ENCODE data around the gene HIPK1.

HIPK1 gene

GRCh38 chr1:113928941-113929749 is at the start of gene HIPK1:
HIPK1 (plus strand) TSS chr1:113929324.
- DNase-seq (ENCODE audit: low spot score), result peak; percentile 69

GRCh38 chr1:113879739-113880038 is 49.4 kb upstream of the HIPK1 start:
- DNase-seq (ENCODE audit: low spot score), result no peak

GRCh38 chr1:113881661-113882060 is 47.5 kb upstream of the HIPK1 start:
- DNase-seq (ENCODE audit: low spot score), result no peak

GRCh38 chr1:113886417-113887401 is 42.4 kb upstream of the HIPK1 start:
- DNase-seq (ENCODE audit: low spot score), result no peak

GRCh38 chr1:113887402-113888175 is 41.5 kb upstream of the HIPK1 start, which contains the start of gene BCL2L15:
BCL2L15 (minus strand) TSS chr1:113887581; CDS start chr1:113887375, 206 bp downstream.
- no peak for DNase-seq (ENCODE audit: low spot score)

GRCh38 chr1:113890816-113891215 is 38.3 kb upstream of the HIPK1 start:
- DNase-seq (ENCODE audit: low spot score), result no peak

GRCh38 chr1:113891631-113892220 is 37.4 kb upstream of the HIPK1 start:
- no peak for DNase-seq (ENCODE audit: low spot score)

- no peak for DNase-seq (ENCODE audit: low spot score)
These were observed 35.9 kb upstream of the HIPK1 start for GRCh38 chr1:113893267-113893666.

- DNase-seq (ENCODE audit: low spot score), result no peak
These were observed 34.0 kb upstream of the HIPK1 start for GRCh38 chr1:113895098-113895497.

- DNase-seq (ENCODE audit: low spot score), result no peak
These were observed 33.2 kb upstream of the HIPK1 start for GRCh38 chr1:113895961-113896360.

- DNase-seq (ENCODE audit: low spot score), result no peak
These were observed 30.8 kb upstream of the HIPK1 start for GRCh38 chr1:113898241-113898814.

- DNase-seq (ENCODE audit: low spot score), result no peak
These were observed 30.0 kb upstream of the HIPK1 start for GRCh38 chr1:113899111-113899510.

GRCh38 chr1:113901191-113901590 is 27.9 kb upstream of the HIPK1 start:
- DNase-seq (ENCODE audit: low spot score), result no peak

- DNase-seq (ENCODE audit: low spot score), result no peak
These were observed 25.4 kb upstream of the HIPK1 start for GRCh38 chr1:113903501-113904292.

- DNase-seq (ENCODE audit: low spot score), result peak; percentile 36
These were observed 24.8 kb upstream of the HIPK1 start for GRCh38 chr1:113904293-113904673.

GRCh38 chr1:113904674-113905434 is 24.3 kb upstream of the HIPK1 start, which contains the start of the genes AP4B1 and DCLRE1B:
AP4B1 (minus strand) TSS chr1:113904799; CDS start chr1:113904717, 82 bp downstream.
DCLRE1B (plus strand) TSS chr1:113905326; CDS start chr1:113905587, 261 bp downstream.
- DNase-seq (ENCODE audit: low spot score), result peak; percentile 88

GRCh38 chr1:113905435-113905861 is 23.7 kb upstream of the HIPK1 start:
- peak; percentile 22 for DNase-seq (ENCODE audit: low spot score)

- no peak for DNase-seq (ENCODE audit: low spot score)
These were observed 16.4 kb upstream of the HIPK1 start for GRCh38 chr1:113912594-113913311.

GRCh38 chr1:113913312-113913668 is 15.8 kb upstream of the HIPK1 start:
- no peak for DNase-seq (ENCODE audit: low spot score)

Data from HuH-7 (cell line).